K562 (cell line): ENCODE results near the gene SLC2A10. TPM values are rescaled to one million over a fixed set of nuclear protein-coding genes. Genes with fewer than 3 reads are reported as not detected.

Source experiments
- BMI1 ChIP-seq: fragments of 150-350 bp; IDR thresholded peaks from 2 replicates; pipeline ENCODE4 v1.6.1; 2014; ENCODE audit warnings: low read length
- CBX2 ChIP-seq: fragments of 200-600 bp; sonication (generic); IDR thresholded peaks from one replicate; pipeline ENCODE4 v1.6.1; 2012; ENCODE audit warnings: mild to moderate bottlenecking, low read length, inconsistent platforms; ENCODE audit not compliant: insufficient read depth, poor library complexity, severe bottlenecking
- DPF2 ChIP-seq: fragments of 450-650 bp; IDR thresholded peaks from 2 replicates; pipeline ENCODE4 v1.6.1; 2016
- HNRNPLL ChIP-seq: fragments of 200-400 bp; formaldehyde crosslinking; IDR thresholded peaks from 2 replicates; pipeline ENCODE4 v1.6.1; 2017; ENCODE audit warnings: low read length, low read depth, mild to moderate bottlenecking; ENCODE audit not compliant: poor library complexity, severe bottlenecking
- MAFG ChIP-seq: fragments of 450-650 bp; conservative IDR thresholded peaks from 2 replicates; pipeline ENCODE4 v1.6.1; 2016; ENCODE audit warnings: missing genetic modification characterization, missing compliant biosample characterization
- MEF2D ChIP-seq: conservative IDR thresholded peaks from 2 replicates; pipeline ENCODE4 v1.6.1; 2016; ENCODE audit warnings: low read depth, missing genetic modification characterization, missing compliant biosample characterization
- MTF1 ChIP-seq: fragments of 250-450 bp; sonication (Bioruptor Pico); IDR thresholded peaks from 2 replicates; pipeline ENCODE4 v1.9.0; 2021; ENCODE audit warnings: moderate library complexity, mild to moderate bottlenecking, inconsistent platforms, borderline replicate concordance
- MYNN ChIP-seq, 2 experiments: sonication (generic); formaldehyde crosslinking in 1 of 2; IDR thresholded peaks; 2 replicates each; pipeline versions ENCODE4 v1.5.0 to v1.6.1; 2016 to 2020; ENCODE audit warnings: antibody characterized with exemption in 1 of 2, missing genetic modification reagents in 1 of 2
- ZNF133 ChIP-seq: fragments of 250-450 bp; sonication (Bioruptor Pico); IDR thresholded peaks from 2 replicates; pipeline ENCODE4 v1.4.0; 2020; ENCODE audit warnings: mild to moderate bottlenecking
- ZNF143 ChIP-seq: sonication (generic); formaldehyde crosslinking; IDR thresholded peaks from 2 replicates; pipeline ENCODE4 v1.9.0; 2022; ENCODE audit warnings: mild to moderate bottlenecking, missing genetic modification reagents
- ZNF146 ChIP-seq: IDR thresholded peaks from one replicate; pipeline ENCODE4 v1.6.1; 2018; ENCODE audit warnings: missing compliant biosample characterization; ENCODE audit not compliant: unreplicated experiment
- polyA plus RNA-seq, 8 experiments: library from polyadenylated mRNA; depleted of rRNA in 4 of 8; stranded (reverse) in 5 of 8; unstranded in 3 of 8; fragments of >200 nt; fragmentation: Nextera tagmentation in 2 of 8; fragmentation: Illumina TruSeq in 1 of 8; extraction: Ambion mirVana in 2 of 8; extraction: Trizol in 1 of 8; gene quantifications; 2 replicates each; pipeline versions ENCODE4 v1.2.1 to v1.2.3, GENCODE V29; 2011 to 2014; ENCODE audit warnings: inconsistent platforms in 1 of 8, missing spikeins in 1 of 8
- total RNA-seq, 7 experiments: library from RNA; depleted of rRNA in 6 of 7; stranded (reverse); fragments of >200 nt in 6 of 7; fragmentation: Illumina TruSeq in 2 of 7; extraction: Trizol in 2 of 7; gene quantifications; 2 replicates each; pipeline versions ENCODE4 v1.2.1 to v1.2.3, GENCODE V29; 2011 to 2021; ENCODE audit warnings: low replicate concordance in 1 of 7
- TF ChIP-seq, protein P1 (sequence below), 2 experiments: fragments of 450-650 bp in 1 of 2; sonication (generic) in 1 of 2; formaldehyde crosslinking in 1 of 2; IDR thresholded peaks in 1 of 2; conservative IDR thresholded peaks in 1 of 2; 2 replicates each; pipeline versions ENCODE4 v1.6.1 to v1.8.1; 2016 to 2023; ENCODE audit warnings: mild to moderate bottlenecking in 2 of 2, moderate library complexity in 2 of 2, inconsistent platforms in 1 of 2, missing genetic modification reagents in 1 of 2
- TF ChIP-seq, protein P2 (sequence below): fragments of 150-350 bp; IDR thresholded peaks from 2 replicates; pipeline ENCODE4 v1.6.1; 2014; ENCODE audit warnings: low read depth, mild to moderate bottlenecking, low read length, borderline replicate concordance
- TF ChIP-seq, protein P3 (sequence below): fragments of 250-450 bp; sonication (Bioruptor Pico); IDR thresholded peaks from 2 replicates; pipeline ENCODE4 v1.8.0; 2022; ENCODE audit warnings: moderate library complexity, mild to moderate bottlenecking, inconsistent platforms
- TF ChIP-seq, protein P4 (sequence below): fragments of 250-450 bp; sonication (Bioruptor Pico); IDR thresholded peaks from 2 replicates; pipeline ENCODE4 v1.5.0; 2021; ENCODE audit warnings: mild to moderate bottlenecking, moderate library complexity

The SLC2A10 gene
- total and polyA plus RNA-seq, 9 of the 15 experiments (the other 6 are each of a cell fraction or from before 2014, with no cell fraction given) = 0.01 to 1.8 (median 0.10) TPM

DNA sequence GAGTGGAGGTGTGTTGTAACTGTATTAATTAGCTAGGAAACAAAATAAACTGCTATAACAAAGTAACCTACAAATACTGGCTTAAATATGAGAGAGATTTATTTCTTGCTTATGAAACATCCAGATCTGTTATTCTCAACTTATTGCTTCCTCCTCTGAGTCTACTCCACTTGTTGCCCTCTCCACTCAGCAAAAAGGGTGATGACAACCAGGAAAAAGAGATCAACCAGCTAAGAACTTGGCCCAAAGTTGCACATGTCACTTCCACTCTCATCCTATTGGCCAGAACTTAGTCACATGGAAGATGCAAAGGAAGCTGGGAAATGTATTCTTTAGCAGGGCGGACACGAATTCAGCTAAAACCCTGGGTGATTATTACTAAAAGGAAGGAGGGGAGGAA, 15.0 kb upstream of the SLC2A10 start (continued):
- TF ChIP-seq, protein P1, sequence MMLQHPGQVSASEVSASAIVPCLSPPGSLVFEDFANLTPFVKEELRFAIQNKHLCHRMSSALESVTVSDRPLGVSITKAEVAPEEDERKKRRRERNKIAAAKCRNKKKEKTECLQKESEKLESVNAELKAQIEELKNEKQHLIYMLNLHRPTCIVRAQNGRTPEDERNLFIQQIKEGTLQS (IDR thresholded peaks at IDR 0.05) = peak; percentile 19; the same call in 1 of the 2 replicates
- TF ChIP-seq, protein P1 (CRISPR knock-in tag; conservative IDR thresholded peaks at IDR 0.05) = no peak
- TF ChIP-seq MYNN (IDR thresholded peaks at IDR 0.05) = no peak
- TF ChIP-seq MYNN (CRISPR knock-in tag; IDR thresholded peaks at IDR 0.05) = no peak
- TF ChIP-seq, protein P2, sequence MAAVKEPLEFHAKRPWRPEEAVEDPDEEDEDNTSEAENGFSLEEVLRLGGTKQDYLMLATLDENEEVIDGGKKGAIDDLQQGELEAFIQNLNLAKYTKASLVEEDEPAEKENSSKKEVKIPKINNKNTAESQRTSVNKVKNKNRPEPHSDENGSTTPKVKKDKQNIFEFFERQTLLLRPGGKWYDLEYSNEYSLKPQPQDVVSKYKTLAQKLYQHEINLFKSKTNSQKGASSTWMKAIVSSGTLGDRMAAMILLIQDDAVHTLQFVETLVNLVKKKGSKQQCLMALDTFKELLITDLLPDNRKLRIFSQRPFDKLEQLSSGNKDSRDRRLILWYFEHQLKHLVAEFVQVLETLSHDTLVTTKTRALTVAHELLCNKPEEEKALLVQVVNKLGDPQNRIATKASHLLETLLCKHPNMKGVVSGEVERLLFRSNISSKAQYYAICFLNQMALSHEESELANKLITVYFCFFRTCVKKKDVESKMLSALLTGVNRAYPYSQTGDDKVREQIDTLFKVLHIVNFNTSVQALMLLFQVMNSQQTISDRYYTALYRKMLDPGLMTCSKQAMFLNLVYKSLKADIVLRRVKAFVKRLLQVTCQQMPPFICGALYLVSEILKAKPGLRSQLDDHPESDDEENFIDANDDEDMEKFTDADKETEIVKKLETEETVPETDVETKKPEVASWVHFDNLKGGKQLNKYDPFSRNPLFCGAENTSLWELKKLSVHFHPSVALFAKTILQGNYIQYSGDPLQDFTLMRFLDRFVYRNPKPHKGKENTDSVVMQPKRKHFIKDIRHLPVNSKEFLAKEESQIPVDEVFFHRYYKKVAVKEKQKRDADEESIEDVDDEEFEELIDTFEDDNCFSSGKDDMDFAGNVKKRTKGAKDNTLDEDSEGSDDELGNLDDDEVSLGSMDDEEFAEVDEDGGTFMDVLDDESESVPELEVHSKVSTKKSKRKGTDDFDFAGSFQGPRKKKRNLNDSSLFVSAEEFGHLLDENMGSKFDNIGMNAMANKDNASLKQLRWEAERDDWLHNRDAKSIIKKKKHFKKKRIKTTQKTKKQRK = no peak
- TF ChIP-seq, protein P3, sequence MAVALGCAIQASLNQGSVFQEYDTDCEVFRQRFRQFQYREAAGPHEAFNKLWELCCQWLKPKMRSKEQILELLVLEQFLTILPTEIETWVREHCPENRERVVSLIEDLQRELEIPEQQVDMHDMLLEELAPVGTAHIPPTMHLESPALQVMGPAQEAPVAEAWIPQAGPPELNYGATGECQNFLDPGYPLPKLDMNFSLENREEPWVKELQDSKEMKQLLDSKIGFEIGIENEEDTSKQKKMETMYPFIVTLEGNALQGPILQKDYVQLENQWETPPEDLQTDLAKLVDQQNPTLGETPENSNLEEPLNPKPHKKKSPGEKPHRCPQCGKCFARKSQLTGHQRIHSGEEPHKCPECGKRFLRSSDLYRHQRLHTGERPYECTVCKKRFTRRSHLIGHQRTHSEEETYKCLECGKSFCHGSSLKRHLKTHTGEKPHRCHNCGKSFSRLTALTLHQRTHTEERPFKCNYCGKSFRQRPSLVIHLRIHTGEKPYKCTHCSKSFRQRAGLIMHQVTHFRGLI = no peak
- 0 out of 2 replicates have a peak, but pooled peaks have one; percentile 24 for TF ChIP-seq MAFG (tag)
- TF ChIP-seq BMI1 = no peak
- TF ChIP-seq ZNF146 = no peak
- no peak for TF ChIP-seq HNRNPLL
- peak; percentile 76 for TF ChIP-seq ZNF143 (CRISPR knock-in tag)
- TF ChIP-seq DPF2 = no peak
- no peak for TF ChIP-seq ZNF133 (CRISPR knock-in tag)
- TF ChIP-seq MTF1 = no peak
- no peak for TF ChIP-seq MEF2D (tag)
- no peak for TF ChIP-seq CBX2
- TF ChIP-seq, protein P4, sequence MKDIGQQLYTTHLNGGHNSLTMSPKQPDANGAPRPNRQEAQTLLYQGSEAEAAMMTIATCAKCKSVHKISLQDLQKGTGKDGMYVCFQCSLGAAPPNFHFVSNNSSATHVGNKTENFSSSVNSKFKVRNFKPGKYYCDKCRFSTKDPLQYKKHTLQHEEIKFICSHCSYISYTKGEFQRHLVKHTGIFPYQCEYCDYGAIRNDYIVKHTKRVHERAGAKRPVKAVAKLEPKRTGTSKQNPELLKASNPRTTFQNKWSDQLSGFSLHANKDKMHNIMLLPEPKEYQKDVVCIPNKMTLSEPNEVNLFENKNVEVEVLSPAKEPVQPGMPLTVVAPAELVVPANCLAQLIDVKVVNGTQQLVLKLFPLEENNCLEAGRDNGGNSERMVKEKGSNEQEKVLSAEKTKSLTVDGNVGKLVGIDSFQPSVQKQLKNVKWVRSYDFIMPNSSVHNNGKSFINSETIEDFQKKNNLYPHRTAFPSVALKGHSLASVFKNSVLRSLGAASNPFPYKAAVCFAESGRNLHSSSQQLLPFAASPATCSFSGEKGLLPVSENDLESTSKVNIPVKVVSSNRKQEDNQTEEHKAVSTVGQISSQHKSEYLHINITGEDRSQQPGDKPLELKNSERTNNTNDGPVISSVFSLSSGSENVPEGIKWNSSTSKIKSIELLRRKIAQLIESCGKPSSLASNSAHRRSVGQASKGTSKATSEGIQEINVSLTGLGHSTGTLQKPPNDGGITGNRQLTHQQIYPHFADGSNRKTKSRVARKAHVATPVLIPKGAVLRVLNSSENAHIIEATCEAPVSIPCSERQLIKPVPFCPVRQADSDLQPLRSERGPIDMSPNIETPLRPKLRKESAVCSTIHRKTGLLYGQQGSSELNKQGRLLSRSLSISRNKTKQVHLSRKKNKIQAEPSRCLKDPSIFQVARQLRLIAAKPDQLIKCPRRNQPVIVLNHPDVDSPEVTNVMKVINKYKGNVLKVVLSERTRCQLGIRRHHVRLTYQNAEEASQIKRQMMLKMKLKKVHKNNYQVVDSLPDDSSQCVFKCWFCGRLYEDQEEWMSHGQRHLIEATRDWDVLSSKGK (CRISPR knock-in tag) = no peak
